Measurements from ENCODE around the gene KLHL29.

GRCh38 chr2:23432531-23432930 lies 47.6 kb downstream of the KLHL29 start:
- TF ChIP-seq CTCF (conservative IDR thresholded peaks at IDR 0.05; ENCODE audit: low read depth in 2 of 2) (no peak), EZH2phosphoT487 (IDR thresholded peaks at IDR 0.05; ENCODE audit: unreplicated experiment) (no peak), ETS1 (IDR thresholded peaks at IDR 0.05) (no peak), EZH2 (IDR thresholded peaks at IDR 0.05; ENCODE audit: low read depth, unreplicated experiment) (no peak), ZNF331 (CRISPR knock-in tag; IDR thresholded peaks at IDR 0.05; ENCODE audit: low read depth) (no peak)
